H9 (cell line): ENCODE data around the gene IGLL5. TPM values are rescaled to one million over a fixed set of nuclear protein-coding genes. Genes with fewer than 3 reads are reported as not detected.

Source experiments
- DNase-seq: peaks from one replicate; pipeline ENCODE4 v3.0.0-alpha.2; 2017
- H2AFZ ChIP-seq: one replicate; pipeline ENCODE4 v1.6.1; 2013; ENCODE audit warnings: mild to moderate bottlenecking, low read length, control low read depth, moderate library complexity
- H2AK5ac ChIP-seq: 2 replicates; pipeline ENCODE4 v1.6.1; 2013; ENCODE audit warnings: low read length, control low read depth, mixed read lengths; ENCODE audit not compliant: insufficient read length
- H2BK120ac ChIP-seq: one replicate; pipeline ENCODE4 v1.6.1; 2013; ENCODE audit warnings: low read depth, mild to moderate bottlenecking, low read length, control low read depth, inconsistent platforms; ENCODE audit not compliant: poor library complexity, severe bottlenecking
- H2BK12ac ChIP-seq: 2 replicates; pipeline ENCODE4 v1.6.1; 2013; ENCODE audit warnings: low read length, control low read depth, mixed read lengths, low read depth; ENCODE audit not compliant: insufficient read length
- H2BK15ac ChIP-seq: 2 replicates; pipeline ENCODE4 v1.6.1; 2013; ENCODE audit warnings: low read depth, low read length, control low read depth
- H2BK20ac ChIP-seq: one replicate; pipeline ENCODE4 v1.6.1; 2013; ENCODE audit warnings: low read depth, mild to moderate bottlenecking, low read length, control low read depth, inconsistent platforms; ENCODE audit not compliant: poor library complexity, severe bottlenecking
- H2BK5ac ChIP-seq: 2 replicates; pipeline ENCODE4 v1.6.1; 2013; ENCODE audit warnings: low read length, control low read depth, mixed read lengths; ENCODE audit not compliant: insufficient read length
- H3K14ac ChIP-seq: 2 replicates; pipeline ENCODE4 v1.6.1; 2013; ENCODE audit warnings: low read length, control low read depth; ENCODE audit not compliant: insufficient read depth
- H3K18ac ChIP-seq: 2 replicates; pipeline ENCODE4 v1.6.1; 2013; ENCODE audit warnings: low read depth, mild to moderate bottlenecking, mixed read lengths, low read length, control low read depth; ENCODE audit not compliant: insufficient read length
- H3K23ac ChIP-seq: 2 replicates; pipeline ENCODE4 v1.6.1; 2013; ENCODE audit warnings: low read length, control low read depth, mixed read lengths, low read depth; ENCODE audit not compliant: insufficient read length
- H3K23me2 ChIP-seq: 2 replicates; pipeline ENCODE4 v1.6.1; 2013; ENCODE audit warnings: low read depth, mild to moderate bottlenecking, mixed read lengths, low read length, control low read depth; ENCODE audit not compliant: insufficient read length, poor library complexity, severe bottlenecking
- H3K27ac ChIP-seq: 2 replicates; pipeline ENCODE4 v1.5.1; 2013; ENCODE audit warnings: low read length, control low read depth, mixed read lengths, low read depth; ENCODE audit not compliant: insufficient read length
- H3K27me3 ChIP-seq: 2 replicates; pipeline ENCODE4 v1.6.1; 2013; ENCODE audit warnings: low read length, control low read depth, inconsistent platforms; ENCODE audit not compliant: insufficient read depth
- H3K4ac ChIP-seq: 2 replicates; pipeline ENCODE4 v1.6.1; 2013; ENCODE audit warnings: low read depth, mild to moderate bottlenecking, control low read depth, inconsistent platforms, low read length, moderate library complexity
- H3K4me1 ChIP-seq: 2 replicates; pipeline ENCODE4 v1.6.1; 2013; ENCODE audit warnings: low read length, control low read depth, inconsistent platforms; ENCODE audit not compliant: insufficient read depth
- H3K4me2 ChIP-seq: 2 replicates; pipeline ENCODE4 v1.6.1; 2013; ENCODE audit warnings: low read length, control low read depth, mixed read lengths; ENCODE audit not compliant: insufficient read length, insufficient read depth
- H3K56ac ChIP-seq: 2 replicates; pipeline ENCODE4 v1.6.1; 2013; ENCODE audit warnings: low read depth, mild to moderate bottlenecking, mixed read lengths, low read length, control low read depth; ENCODE audit not compliant: insufficient read length
- H3K79me1 ChIP-seq: 2 replicates; pipeline ENCODE4 v1.6.1; 2013; ENCODE audit warnings: low read depth, mild to moderate bottlenecking, moderate library complexity, low read length, control low read depth, inconsistent platforms; ENCODE audit not compliant: insufficient read depth, poor library complexity, severe bottlenecking
- H3K79me2 ChIP-seq: 2 replicates; pipeline ENCODE4 v1.6.1; 2013; ENCODE audit warnings: low read length, control low read depth, inconsistent platforms; ENCODE audit not compliant: insufficient read depth
- H3K9ac ChIP-seq: 2 replicates; pipeline ENCODE4 v1.6.1; 2013; ENCODE audit warnings: low read length, control low read depth, mixed read lengths; ENCODE audit not compliant: insufficient read length; ENCODE audit errors: extremely low read depth
- H3K9me3 ChIP-seq: one replicate; pipeline ENCODE4 v1.6.1; 2013; ENCODE audit warnings: low read depth, low read length, inconsistent platforms; ENCODE audit not compliant: control insufficient read depth
- H3T11ph ChIP-seq: one replicate; pipeline ENCODE4 v1.6.1; 2013; ENCODE audit warnings: mild to moderate bottlenecking, low read length, control low read depth, inconsistent platforms
- H4K20me1 ChIP-seq: one replicate; pipeline ENCODE4 v1.6.1; 2013; ENCODE audit not compliant: control insufficient read depth, insufficient read length, insufficient read depth
- H4K5ac ChIP-seq: 2 replicates; pipeline ENCODE4 v1.6.1; 2013; ENCODE audit warnings: low read depth, mild to moderate bottlenecking, mixed read lengths, low read length, control low read depth; ENCODE audit not compliant: insufficient read length
- H4K8ac ChIP-seq: replicated peaks from 2 replicates; pipeline ENCODE4 v1.6.1; 2013; ENCODE audit warnings: low read length, control low read depth, mixed read lengths, low read depth; ENCODE audit not compliant: insufficient read length
- H4K91ac ChIP-seq: 2 replicates; pipeline ENCODE4 v1.6.1; 2013; ENCODE audit warnings: low read depth, mild to moderate bottlenecking, moderate library complexity, mixed read lengths, low read length, control low read depth; ENCODE audit not compliant: insufficient read length
- H3K27ac Mint-ChIP-seq, 3 experiments: 2 replicates in 2 of 3; 3 replicates in 1 of 3; pipeline ENCODE4 v1.8.0; 2020 to 2021; ENCODE audit warnings: mixed read lengths in 3 of 3, mild to moderate bottlenecking in 1 of 3, moderate library complexity in 1 of 3
- H3K27me3 Mint-ChIP-seq: 2 replicates; pipeline ENCODE4 v1.8.0; 2021; ENCODE audit warnings: low read depth, mild to moderate bottlenecking, moderate library complexity, mixed read lengths
- H3K36me3 Mint-ChIP-seq, 3 experiments: 2 replicates in 2 of 3; 3 replicates in 1 of 3; pipeline ENCODE4 v1.8.0; 2020 to 2021; ENCODE audit warnings: low read depth in 3 of 3, mixed read lengths in 3 of 3; ENCODE audit not compliant: insufficient read depth in 1 of 3
- H3K4me1 Mint-ChIP-seq, 2 experiments: 2 replicates each; pipeline ENCODE4 v1.8.0; 2020; ENCODE audit warnings: mixed read lengths in 2 of 2
- H3K4me3 Mint-ChIP-seq, 2 experiments: 2 replicates in 1 of 2; 3 replicates in 1 of 2; pipeline ENCODE4 v1.8.0; 2020 to 2021; ENCODE audit warnings: mild to moderate bottlenecking in 2 of 2, mixed read lengths in 2 of 2, moderate library complexity in 1 of 2
- H3K9me3 Mint-ChIP-seq, 2 experiments: 2 replicates in 1 of 2; 3 replicates in 1 of 2; pipeline ENCODE4 v1.8.0; 2020; ENCODE audit warnings: mild to moderate bottlenecking in 2 of 2, mixed read lengths in 2 of 2, moderate library complexity in 1 of 2
- WGBS: extraction: QIAGEN DNeasy Blood & Tissue Kit; methylation state at CpG from one replicate; pipeline ENCODE4 v1.1.7; 2013; ENCODE audit warnings: missing lambda C conversion rate, low lambda C conversion rate, mixed read lengths; ENCODE audit not compliant: insufficient read length; ENCODE audit errors: extremely low coverage; 5-methylcytosine and 5-hydroxymethylcytosine counted together
- total RNA-seq: library from RNA; stranded (reverse); gene quantifications from 2 replicates; pipeline ENCODE4 v1.2.1, GENCODE V29; 2021
- TF ChIP-seq, protein P1 (sequence below): fragments of 200-600 bp; sonication (generic); conservative IDR thresholded peaks from 3 replicates; pipeline ENCODE4 v1.8.0; 2021; ENCODE audit warnings: antibody characterized with exemption, mild to moderate bottlenecking

Gene IGLL5
- total RNA-seq, 1 experiment from 2014 or later, result not detected

DNA sequence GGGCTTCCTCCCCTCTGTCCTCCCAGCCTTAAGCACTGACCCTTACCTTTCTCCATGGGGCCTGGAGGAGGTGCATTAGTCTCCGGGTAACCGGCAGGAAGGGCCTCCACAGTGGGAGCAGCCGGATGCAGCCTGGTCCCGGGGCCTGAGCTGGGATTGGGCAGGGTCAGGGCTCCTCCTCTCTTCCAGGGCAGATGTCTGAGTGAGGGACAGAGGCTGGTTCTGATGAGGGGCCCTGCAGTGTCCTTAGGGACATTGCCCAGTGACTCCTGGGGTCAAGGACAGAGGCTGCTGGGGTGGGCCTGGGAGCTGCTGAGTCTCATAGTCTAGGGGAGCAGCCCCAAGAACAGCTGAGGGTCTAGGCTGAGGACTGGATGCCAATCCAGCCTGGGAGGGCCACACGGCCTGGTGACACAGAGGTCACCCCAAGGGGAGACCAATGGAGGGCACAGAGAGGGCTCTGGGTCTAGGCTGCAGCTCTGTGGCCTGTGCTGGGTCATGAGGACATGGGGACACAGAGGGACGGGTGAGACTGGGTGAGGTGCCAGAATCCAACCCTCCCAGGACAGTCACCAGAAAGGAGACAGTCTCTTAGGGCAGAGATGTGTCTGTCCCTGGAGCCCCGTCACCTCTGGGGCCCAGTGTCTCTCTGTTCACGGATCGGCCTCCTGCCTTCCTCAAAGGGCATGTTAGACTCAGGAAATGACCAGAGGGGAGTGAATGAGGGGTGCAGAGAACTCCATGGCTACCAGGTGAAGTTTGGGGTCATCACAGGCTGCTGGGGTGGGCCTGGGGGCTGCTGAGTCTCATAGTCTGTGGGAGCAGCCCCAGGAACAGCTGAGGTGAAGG lies 6.5 kb downstream of the IGLL5 start:
- H2BK5ac ChIP-seq, result no peak overlapping the region
- no peak overlapping the region for H4K5ac ChIP-seq
- H3K79me2 ChIP-seq, result no peaks in the 10 kb centered on the region
- no peak overlapping the region; the same call in 1 of the 2 replicates for H3K14ac ChIP-seq
- H3K9me3 ChIP-seq, result no peaks in the 10 kb centered on the region
- H3K27ac ChIP-seq, result no peak overlapping the region
- Mint-ChIP-seq H3K36me3 (no peaks in the 10 kb centered on the region), H3K9me3 (no peaks in the 10 kb centered on the region), H3K4me3 (no peak overlapping the region), H3K4me1 (no peaks in the 10 kb centered on the region), H3K27me3 (peaks cover 99% of the 10 kb centered on the region), H3K27ac (no peak overlapping the region)
- no peak overlapping the region for H2AK5ac ChIP-seq
- no peak overlapping the region for H4K91ac ChIP-seq
- DNase-seq, result no peak
- TF ChIP-seq, protein P1, sequence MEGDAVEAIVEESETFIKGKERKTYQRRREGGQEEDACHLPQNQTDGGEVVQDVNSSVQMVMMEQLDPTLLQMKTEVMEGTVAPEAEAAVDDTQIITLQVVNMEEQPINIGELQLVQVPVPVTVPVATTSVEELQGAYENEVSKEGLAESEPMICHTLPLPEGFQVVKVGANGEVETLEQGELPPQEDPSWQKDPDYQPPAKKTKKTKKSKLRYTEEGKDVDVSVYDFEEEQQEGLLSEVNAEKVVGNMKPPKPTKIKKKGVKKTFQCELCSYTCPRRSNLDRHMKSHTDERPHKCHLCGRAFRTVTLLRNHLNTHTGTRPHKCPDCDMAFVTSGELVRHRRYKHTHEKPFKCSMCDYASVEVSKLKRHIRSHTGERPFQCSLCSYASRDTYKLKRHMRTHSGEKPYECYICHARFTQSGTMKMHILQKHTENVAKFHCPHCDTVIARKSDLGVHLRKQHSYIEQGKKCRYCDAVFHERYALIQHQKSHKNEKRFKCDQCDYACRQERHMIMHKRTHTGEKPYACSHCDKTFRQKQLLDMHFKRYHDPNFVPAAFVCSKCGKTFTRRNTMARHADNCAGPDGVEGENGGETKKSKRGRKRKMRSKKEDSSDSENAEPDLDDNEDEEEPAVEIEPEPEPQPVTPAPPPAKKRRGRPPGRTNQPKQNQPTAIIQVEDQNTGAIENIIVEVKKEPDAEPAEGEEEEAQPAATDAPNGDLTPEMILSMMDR, result no peak
- no peak overlapping the region for H2BK15ac ChIP-seq
- H3K18ac ChIP-seq, result no peak overlapping the region
- H4K8ac ChIP-seq, result no peak overlapping the region
- H3K9ac ChIP-seq, result no peak overlapping the region
- no peak overlapping the region for H2BK20ac ChIP-seq
- H3K23me2 ChIP-seq, result no peaks in the 10 kb centered on the region
- H4K20me1 ChIP-seq, result no peaks in the 10 kb centered on the region
- no peak overlapping the region for H3K4ac ChIP-seq
- H2AFZ ChIP-seq, result no peak overlapping the region
- H3K23ac ChIP-seq, result no peak overlapping the region
- H3T11ph ChIP-seq, result no peak overlapping the region
- H2BK12ac ChIP-seq, result no peak overlapping the region
- H3K56ac ChIP-seq, result no peak overlapping the region
- no peak overlapping the region for H2BK120ac ChIP-seq
- H3K27me3 ChIP-seq, result peaks cover 2% of the 10 kb centered on the region; the same call in 1 of the 2 replicates
- WGBS, result no CpG with 5 or more reads among the region's 9 CpGs
- no peaks in the 10 kb centered on the region for H3K79me1 ChIP-seq
- no peak overlapping the region for H3K4me2 ChIP-seq
- no peaks in the 10 kb centered on the region for H3K4me1 ChIP-seq
